NCI-H82 treated with DMSO at 0.1 percent for 48 hours (cell line): ENCODE measurements around the gene PLK1.
"Not testable (repeated sequence)": the region's sequence is repeated elsewhere in the genome, so short reads cannot be mapped to it uniquely, and the experiment has no call there.

Experiments used
- DNase-seq: peaks from one replicate; lab custom pipeline; 2025; ENCODE audit not compliant: unreplicated experiment; lab: John Stamatoyannopoulos, UW

The PLK1 gene

GRCh38 chr16:23706439-23706838 lies 27.8 kb downstream of the PLK1 start:
- DNase-seq: no peak

GRCh38 chr16:23709536-23709935 lies 30.8 kb downstream of the PLK1 start:
- DNase-seq: no peak

GRCh38 chr16:23710008-23710407 lies 31.3 kb downstream of the PLK1 start:
- no peak for DNase-seq

- DNase-seq: no peak
Observed at GRCh38 chr16:23710504-23710903, 31.8 kb downstream of the PLK1 start.

- DNase-seq: no peak
Observed at GRCh38 chr16:23711785-23712184, 33.1 kb downstream of the PLK1 start.

GRCh38 chr16:23712976-23713375 lies 34.3 kb downstream of the PLK1 start, which contains the start of gene ERN2:
TSS of gene ERN2 (minus strand) at chr16:23713222. CDS start at chr16:23713187, 35 bp downstream.
- DNase-seq: no peak

GRCh38 chr16:23716484-23716883 lies 37.8 kb downstream of the PLK1 start:
- DNase-seq: no peak

- DNase-seq: not testable (repeated sequence)
Observed at GRCh38 chr16:23722613-23723240, 44.0 kb downstream of the PLK1 start.

- no peak for DNase-seq
Observed at GRCh38 chr16:23724096-23724784, 45.6 kb downstream of the PLK1 start.

- DNase-seq: no peak
Observed at GRCh38 chr16:23724785-23725131, 46.1 kb downstream of the PLK1 start.

GRCh38 chr16:23726710-23727109 lies 48.0 kb downstream of the PLK1 start:
- no peak for DNase-seq

- DNase-seq: no peak
Observed at GRCh38 chr16:23728112-23728477, 49.4 kb downstream of the PLK1 start.

GRCh38 chr16:23729503-23730424 lies 51.1 kb downstream of the PLK1 start:
- peak; percentile 10 for DNase-seq

- DNase-seq: no peak
Observed at GRCh38 chr16:23734176-23734893, 55.6 kb downstream of the PLK1 start.

- DNase-seq: not testable (repeated sequence)
Observed at GRCh38 chr16:23737423-23738028, 58.8 kb downstream of the PLK1 start.

GRCh38 chr16:23739516-23739915 lies 60.8 kb downstream of the PLK1 start:
- DNase-seq: no peak
